GM19463 (cell line): ENCODE results near the gene NCBP3.

Experiments used
- ATAC-seq: cut with Tn5 transposase; IDR thresholded peaks from one replicate; pipeline ENCODE4 v1.9.1; 2021; ENCODE audit warnings: mild to moderate bottlenecking, moderate library complexity; ENCODE audit not compliant: unreplicated experiment

Gene NCBP3

GRCh38 chr17:3761036-3761917 lies 84.8 kb downstream of the NCBP3 start:
- no peak for ATAC-seq

- ATAC-seq, result no peak
These were observed 86.3 kb downstream of the NCBP3 start for GRCh38 chr17:3759597-3760216.

GRCh38 chr17:3755335-3756030 lies 90.6 kb downstream of the NCBP3 start:
- ATAC-seq, result no peak

GRCh38 chr17:3754458-3755334 lies 91.3 kb downstream of the NCBP3 start:
- ATAC-seq, result no peak

GRCh38 chr17:3754066-3754457 lies 92.0 kb downstream of the NCBP3 start:
- ATAC-seq, result no peak

GRCh38 chr17:3753624-3754023 lies 92.4 kb downstream of the NCBP3 start:
- no peak for ATAC-seq
